Activated CD8-positive, alpha-beta memory T cell treated with anti-CD3 and anti-CD28 coated beads, Interleukin-2, amount 50 U/mL, for 24 hours (primary cell): Measurements from ENCODE around the gene UNC13C.

Experiments used
- DNase-seq: peaks from one replicate; pipeline ENCODE4 v3.0.0-alpha.2; 2020; ENCODE audit errors: extremely low read depth

The UNC13C gene

GRCh38 chr15:54462511-54462913 is 484.3 kb downstream of the UNC13C start:
- no peak for DNase-seq

- DNase-seq: no peak
Observed at GRCh38 chr15:54481819-54482218, 503.6 kb downstream of the UNC13C start.

- no peak for DNase-seq
Observed at GRCh38 chr15:54482251-54482650, 504.0 kb downstream of the UNC13C start.

GRCh38 chr15:54500330-54500729 is 522.1 kb downstream of the UNC13C start:
- no peak for DNase-seq

GRCh38 chr15:54502416-54503075 is 524.3 kb downstream of the UNC13C start:
- no peak for DNase-seq

- no peak for DNase-seq
Observed at GRCh38 chr15:54504695-54505094, 526.5 kb downstream of the UNC13C start.

- DNase-seq: no peak
Observed at GRCh38 chr15:54506977-54507524, 528.8 kb downstream of the UNC13C start.

GRCh38 chr15:54514601-54515000 is 536.4 kb downstream of the UNC13C start:
- no peak for DNase-seq

GRCh38 chr15:54515664-54516582 is 537.7 kb downstream of the UNC13C start:
- DNase-seq: no peak

GRCh38 chr15:54517366-54517765 is 539.1 kb downstream of the UNC13C start:
- no peak for DNase-seq

- DNase-seq: no peak
Observed at GRCh38 chr15:54518156-54518882, 540.1 kb downstream of the UNC13C start.

- no peak for DNase-seq
Observed at GRCh38 chr15:54519577-54519976, 541.3 kb downstream of the UNC13C start.

- no peak for DNase-seq
Observed at GRCh38 chr15:54520616-54521015, 542.4 kb downstream of the UNC13C start.

- DNase-seq: no peak
Observed at GRCh38 chr15:54521206-54521605, 543.0 kb downstream of the UNC13C start.

- no peak for DNase-seq
Observed at GRCh38 chr15:54528021-54528420, 549.8 kb downstream of the UNC13C start.

- DNase-seq: no peak
Observed at GRCh38 chr15:54540721-54541120, 562.5 kb downstream of the UNC13C start.

- DNase-seq: no peak
Observed at GRCh38 chr15:54547491-54547890, 569.2 kb downstream of the UNC13C start.

GRCh38 chr15:54550954-54551353 is 572.7 kb downstream of the UNC13C start:
- no peak for DNase-seq

GRCh38 chr15:54556231-54556630 is 578.0 kb downstream of the UNC13C start:
- no peak for DNase-seq

- DNase-seq: no peak
Observed at GRCh38 chr15:54559405-54560069, 581.3 kb downstream of the UNC13C start.

- no peak for DNase-seq
Observed at GRCh38 chr15:54560417-54560816, 582.2 kb downstream of the UNC13C start.

GRCh38 chr15:54564166-54564565 is 585.9 kb downstream of the UNC13C start:
- DNase-seq: no peak
